Osteoblast (primary cell): ENCODE measurements around the gene MNAT1. TPM values are rescaled to one million over a fixed set of nuclear protein-coding genes. Genes with fewer than 3 reads are reported as not detected.
"Not testable (repeated sequence)": the region's sequence is repeated elsewhere in the genome, so short reads cannot be mapped to it uniquely, and the experiment has no call there.

Source experiments
- DNase-seq: peaks from one replicate; pipeline ENCODE4 v3.0.0; 2011; ENCODE audit warnings: low spot score, mixed read lengths; ENCODE audit not compliant: insufficient read length; ENCODE audit errors: missing footprints
- H2AFZ ChIP-seq: 2 replicates; pipeline ENCODE4 v1.6.0; 2011; ENCODE audit warnings: mild to moderate bottlenecking, low read length
- H3K27ac ChIP-seq: 2 replicates; pipeline ENCODE4 v1.5.1; 2011; ENCODE audit warnings: mild to moderate bottlenecking, low read depth, low read length, moderate library complexity
- H3K27me3 ChIP-seq: 2 replicates; pipeline ENCODE4 v1.6.0; 2012; ENCODE audit warnings: mild to moderate bottlenecking, control low read depth, inconsistent platforms, low read length, moderate library complexity; ENCODE audit not compliant: insufficient read depth
- H3K36me3 ChIP-seq: 2 replicates; pipeline ENCODE4 v1.5.1; 2011; ENCODE audit warnings: mild to moderate bottlenecking, low read length, control low read depth, moderate library complexity; ENCODE audit not compliant: insufficient read depth
- H3K4me1 ChIP-seq: 2 replicates; pipeline ENCODE4 v1.5.1; 2011; ENCODE audit warnings: mild to moderate bottlenecking, low read length, control low read depth, moderate library complexity; ENCODE audit not compliant: insufficient read depth
- H3K4me2 ChIP-seq: 2 replicates; pipeline ENCODE4 v1.6.0; 2011; ENCODE audit warnings: mild to moderate bottlenecking, low read length; ENCODE audit not compliant: insufficient read depth
- H3K4me3 ChIP-seq: fragments of 200-600 bp; sonication (generic); 3 replicates; pipeline ENCODE4 v1.5.1; 2012; ENCODE audit warnings: mild to moderate bottlenecking, low read length, inconsistent platforms; ENCODE audit not compliant: insufficient read depth
- H3K79me2 ChIP-seq: 2 replicates; pipeline ENCODE4 v1.6.0; 2012; ENCODE audit warnings: mild to moderate bottlenecking, low read length, control low read depth, inconsistent platforms; ENCODE audit not compliant: insufficient read depth
- H3K9me3 ChIP-seq: 2 replicates; pipeline ENCODE4 v1.5.1; 2011; ENCODE audit warnings: low read depth, low read length, control low read depth
- H4K20me1 ChIP-seq: 2 replicates; pipeline ENCODE4 v1.6.0; 2012; ENCODE audit warnings: mild to moderate bottlenecking, low read length, control low read depth; ENCODE audit not compliant: insufficient read depth
- total RNA-seq: library from RNA; depleted of rRNA; stranded (reverse); fragments of >200 nt; gene quantifications from 2 replicates; pipeline ENCODE4 v1.2.3, GENCODE V29; 2012
- TF ChIP-seq, protein P1 (sequence below): IDR thresholded peaks from 2 replicates; pipeline ENCODE4 v1.5.1; 2011; ENCODE audit warnings: mild to moderate bottlenecking, low read depth, low read length, moderate library complexity; ENCODE audit errors: extremely low read depth

Gene MNAT1
- total RNA-seq, 1 donor, result 51.4 TPM

DNA sequence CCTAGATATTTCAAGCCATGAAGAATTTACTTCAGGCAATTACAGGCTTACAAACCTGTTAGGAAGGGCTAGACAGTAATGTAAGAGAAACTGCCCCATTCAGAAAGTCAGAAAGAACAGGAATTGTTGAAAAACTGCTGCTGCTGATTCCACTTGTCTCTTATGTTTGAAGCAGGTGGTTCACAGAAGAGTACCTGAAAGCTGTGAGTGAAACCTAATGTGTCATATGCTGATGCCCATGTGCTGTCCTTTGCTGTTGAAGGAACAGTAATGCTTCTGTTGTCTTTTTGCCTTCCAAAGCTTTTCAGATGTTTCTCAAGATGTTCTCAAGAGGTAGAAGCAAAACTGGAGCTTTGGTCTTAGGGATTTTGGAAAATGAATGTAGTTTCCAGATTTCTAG lies 39.0 kb downstream of the MNAT1 start:
- Histone ChIP-seq H3K36me3 (no peaks in the 10 kb centered on the region), H4K20me1 (peaks cover 5% of the 10 kb centered on the region), H2AFZ (no peak overlapping the region), H3K27ac (no peak overlapping the region), H3K9me3 (no peaks in the 10 kb centered on the region), H3K4me2 (no peak overlapping the region), H3K27me3 (no peaks in the 10 kb centered on the region), H3K4me1 (peaks cover 28% of the 10 kb centered on the region), H3K4me3 (no peak overlapping the region), H3K79me2 (peaks cover 69% of the 10 kb centered on the region)
- no peak for DNase-seq
- TF ChIP-seq, protein P1, sequence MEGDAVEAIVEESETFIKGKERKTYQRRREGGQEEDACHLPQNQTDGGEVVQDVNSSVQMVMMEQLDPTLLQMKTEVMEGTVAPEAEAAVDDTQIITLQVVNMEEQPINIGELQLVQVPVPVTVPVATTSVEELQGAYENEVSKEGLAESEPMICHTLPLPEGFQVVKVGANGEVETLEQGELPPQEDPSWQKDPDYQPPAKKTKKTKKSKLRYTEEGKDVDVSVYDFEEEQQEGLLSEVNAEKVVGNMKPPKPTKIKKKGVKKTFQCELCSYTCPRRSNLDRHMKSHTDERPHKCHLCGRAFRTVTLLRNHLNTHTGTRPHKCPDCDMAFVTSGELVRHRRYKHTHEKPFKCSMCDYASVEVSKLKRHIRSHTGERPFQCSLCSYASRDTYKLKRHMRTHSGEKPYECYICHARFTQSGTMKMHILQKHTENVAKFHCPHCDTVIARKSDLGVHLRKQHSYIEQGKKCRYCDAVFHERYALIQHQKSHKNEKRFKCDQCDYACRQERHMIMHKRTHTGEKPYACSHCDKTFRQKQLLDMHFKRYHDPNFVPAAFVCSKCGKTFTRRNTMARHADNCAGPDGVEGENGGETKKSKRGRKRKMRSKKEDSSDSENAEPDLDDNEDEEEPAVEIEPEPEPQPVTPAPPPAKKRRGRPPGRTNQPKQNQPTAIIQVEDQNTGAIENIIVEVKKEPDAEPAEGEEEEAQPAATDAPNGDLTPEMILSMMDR, result no peak

DNA sequence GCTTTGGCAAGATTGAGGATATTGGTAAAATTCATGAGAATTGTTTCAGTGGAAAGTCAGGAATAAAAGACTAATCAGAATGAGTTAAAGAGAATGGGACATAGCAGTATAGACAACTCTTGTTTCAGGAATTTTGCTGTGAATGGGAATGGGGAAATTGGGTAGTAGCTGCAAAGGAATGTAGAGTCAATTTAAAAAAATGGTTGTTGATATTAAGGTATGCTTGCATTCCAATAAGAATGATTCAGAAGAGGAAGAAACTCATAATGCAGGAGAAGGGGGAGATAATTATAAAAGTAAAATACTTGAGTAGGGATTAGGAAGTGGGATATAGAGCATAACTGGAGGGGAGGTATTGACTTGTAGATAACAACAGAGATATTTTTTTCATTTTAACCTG lies 40.7 kb downstream of the MNAT1 start:
- H3K4me2 ChIP-seq, result peak overlapping the region; percentile 18
- peaks cover 75% of the 10 kb centered on the region for H3K79me2 ChIP-seq
- H3K9me3 ChIP-seq, result no peaks in the 10 kb centered on the region
- DNase-seq, result peak; percentile 15
- no peak overlapping the region for H3K4me3 ChIP-seq
- H3K4me1 ChIP-seq, result peaks cover 32% of the 10 kb centered on the region
- TF ChIP-seq, protein P1, result no peak
- no peak overlapping the region for H2AFZ ChIP-seq
- H3K27me3 ChIP-seq, result no peaks in the 10 kb centered on the region
- peak overlapping the region; percentile 75 for H3K27ac ChIP-seq
- H3K36me3 ChIP-seq, result no peaks in the 10 kb centered on the region
- H4K20me1 ChIP-seq, result peaks cover 7% of the 10 kb centered on the region

DNA sequence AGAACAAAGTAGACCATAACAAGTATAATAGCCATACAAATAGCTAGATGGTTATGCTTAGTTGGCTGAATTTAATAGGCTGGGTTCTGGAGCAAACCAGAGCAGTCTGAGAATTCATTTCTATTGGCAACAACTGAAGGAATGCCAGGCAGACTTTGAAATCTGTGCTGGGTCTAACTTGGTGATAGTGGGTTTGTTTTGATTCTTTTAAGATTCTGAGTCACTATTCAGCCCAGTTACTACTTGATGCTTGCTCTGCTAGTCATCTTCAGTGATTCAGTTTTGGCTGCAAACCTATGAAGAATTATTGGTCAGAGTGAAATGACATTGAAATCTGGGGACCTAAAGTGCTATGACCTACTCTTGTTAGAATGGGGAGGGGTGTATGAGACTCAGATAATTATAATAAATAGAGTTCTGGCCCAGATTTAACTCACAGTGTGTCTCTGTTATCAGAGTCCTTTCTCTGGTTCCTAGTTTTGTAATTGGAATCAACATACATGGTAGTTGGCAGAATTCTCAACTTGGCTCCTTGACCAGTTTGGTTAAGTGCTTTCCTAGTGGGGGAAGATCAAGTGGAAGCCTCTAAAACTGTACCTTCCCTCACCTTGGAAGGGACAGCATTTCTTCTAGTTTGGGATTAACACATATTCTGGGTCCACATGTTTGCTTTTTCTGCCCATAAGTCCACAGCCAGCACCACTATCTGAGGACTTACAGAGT lies 43.5 kb downstream of the MNAT1 start:
- Histone ChIP-seq H3K36me3 (no peaks in the 10 kb centered on the region), H3K9me3 (no peaks in the 10 kb centered on the region), H3K4me2 (peak overlapping the region; percentile 63), H3K27ac (peak overlapping the region; percentile 80), H3K4me3 (no peak overlapping the region), H3K27me3 (no peaks in the 10 kb centered on the region), H3K4me1 (peaks cover 32% of the 10 kb centered on the region), H2AFZ (no peak overlapping the region), H3K79me2 (peaks cover 73% of the 10 kb centered on the region), H4K20me1 (peaks cover 7% of the 10 kb centered on the region)
- DNase-seq, result peak; percentile 91
- TF ChIP-seq, protein P1, result no peak

DNA sequence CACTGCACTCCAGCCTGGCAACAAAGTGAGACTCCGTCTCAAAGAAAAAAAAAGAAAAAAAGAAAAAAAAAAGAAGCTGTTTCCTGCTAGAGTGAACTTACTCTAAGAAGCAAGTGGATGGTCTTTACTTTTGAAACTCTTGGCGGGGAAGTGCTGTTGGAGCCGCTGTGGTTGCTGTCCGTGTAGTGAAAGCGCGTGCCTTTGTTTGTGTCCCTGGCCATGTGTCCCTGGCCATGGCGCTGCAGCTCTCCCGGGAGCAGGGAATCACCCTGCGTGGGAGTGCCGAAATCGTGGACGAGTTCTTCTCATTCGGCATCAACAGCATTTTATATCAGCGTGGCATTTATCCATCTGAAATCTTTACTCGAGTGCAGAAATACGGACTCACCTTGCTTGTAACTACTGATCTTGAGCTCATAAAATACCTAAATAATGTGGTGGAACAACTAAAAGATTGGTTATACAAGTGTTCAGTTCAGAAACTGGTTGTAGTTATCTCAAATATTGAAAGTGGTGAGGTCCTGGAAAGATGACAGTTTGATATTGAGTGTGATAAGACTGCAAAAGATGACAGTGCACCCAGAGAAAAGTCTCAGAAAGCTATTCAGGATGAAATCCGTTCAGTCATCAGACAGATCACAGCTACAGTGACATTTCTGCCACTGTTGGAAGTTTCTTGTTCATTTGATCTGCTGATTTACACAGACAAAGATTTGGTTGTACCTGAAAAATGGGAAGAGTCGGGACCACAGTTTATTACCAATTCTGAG lies 45.4 kb downstream of the MNAT1 start:
- H3K27me3 ChIP-seq, H3K4me2 ChIP-seq, H3K36me3 ChIP-seq, H4K20me1 ChIP-seq, H3K9me3 ChIP-seq, H2AFZ ChIP-seq, H3K27ac ChIP-seq, H3K4me3 ChIP-seq, DNase-seq: not testable (repeated sequence)
- peaks cover 63% of the 10 kb centered on the region for H3K79me2 ChIP-seq
- H3K4me1 ChIP-seq, result peaks cover 25% of the 10 kb centered on the region

DNA sequence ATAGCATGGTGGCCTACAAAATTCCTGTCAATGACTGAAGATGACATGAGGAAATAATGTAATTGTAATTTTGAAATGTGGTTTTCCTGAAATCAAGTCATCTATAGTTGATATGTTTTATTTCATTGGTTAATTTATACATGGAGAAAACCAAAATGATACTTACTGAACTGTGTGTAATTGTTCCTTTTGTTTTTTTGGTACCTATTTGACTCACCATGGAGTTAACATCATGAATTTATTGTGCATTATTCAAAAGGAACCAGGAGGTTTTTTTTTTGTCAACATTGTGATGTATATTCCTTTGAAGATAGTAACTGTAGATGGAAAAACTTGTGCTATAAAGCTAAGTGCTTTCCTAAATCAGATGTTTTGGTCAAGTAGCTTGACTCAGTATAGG lies 46.0 kb downstream of the MNAT1 start:
- peaks cover 20% of the 10 kb centered on the region for H3K4me1 ChIP-seq
- not testable (repeated sequence) for DNase-seq, H3K4me3 ChIP-seq, H3K27ac ChIP-seq, H3K9me3 ChIP-seq, H2AFZ ChIP-seq, H3K36me3 ChIP-seq, H3K27me3 ChIP-seq, H3K4me2 ChIP-seq, H4K20me1 ChIP-seq
- H3K79me2 ChIP-seq, result peaks cover 59% of the 10 kb centered on the region
